Measurements from ENCODE around the gene CHST6.

The CHST6 gene

DNA sequence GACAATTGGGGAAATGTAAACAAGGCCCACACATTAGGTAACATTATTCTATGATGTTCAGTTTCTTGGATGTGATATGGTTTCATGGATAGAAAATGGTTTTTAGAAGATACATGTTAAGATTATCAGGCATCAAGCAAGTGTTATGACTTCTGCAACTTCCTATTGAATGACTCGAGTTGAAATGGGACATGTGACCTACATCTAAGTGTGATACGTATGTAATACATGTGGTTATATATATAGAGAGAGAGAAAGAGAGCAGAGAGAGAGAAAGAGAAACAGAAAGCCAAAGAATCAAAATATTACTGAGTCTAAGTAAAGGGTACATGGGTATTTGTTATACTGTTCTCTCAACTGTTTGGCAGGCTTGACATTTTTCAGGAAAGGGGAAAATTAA is 32.4 kb downstream of the CHST6 start:
- H3K4me2 ChIP-seq (ENCODE audit: insufficient read depth, low read length): peak overlapping the region; percentile 86
- H3K4me3 ChIP-seq (ENCODE audit: low read depth in 1 of 2, low read length in 2 of 2): peak overlapping the region in 1 of 2 experiments; percentile 97; a peak in 2 of 4 replicates
- peaks cover 47% of the 10 kb centered on the region for H4K20me1 ChIP-seq (ENCODE audit: insufficient read depth, low read length)
- H2AFZ ChIP-seq (ENCODE audit: low read depth, low read length): no peak overlapping the region
- no peaks in the 10 kb centered on the region for H3K27me3 ChIP-seq (ENCODE audit: insufficient read depth, low read length, poor library complexity)
- peaks cover 30% of the 10 kb centered on the region for H3K4me1 ChIP-seq (ENCODE audit: insufficient read depth, low read length)
- H3K27ac ChIP-seq (ENCODE audit: low read length): no peak overlapping the region
- peaks cover 6% of the 10 kb centered on the region for H3K36me3 ChIP-seq (ENCODE audit: insufficient read depth, low read length)
- H3K9me3 ChIP-seq (ENCODE audit: insufficient read depth, low read length, severe bottlenecking): no peaks in the 10 kb centered on the region
- H3K9ac ChIP-seq (ENCODE audit: low read depth, low read length): peak overlapping the region; percentile 91; the same call in 1 of the 2 replicates
- DNase-seq: no peak
- no peak for ATAC-seq (ENCODE audit: insufficient read depth, low read depth)
- TF ChIP-seq, protein P1, sequence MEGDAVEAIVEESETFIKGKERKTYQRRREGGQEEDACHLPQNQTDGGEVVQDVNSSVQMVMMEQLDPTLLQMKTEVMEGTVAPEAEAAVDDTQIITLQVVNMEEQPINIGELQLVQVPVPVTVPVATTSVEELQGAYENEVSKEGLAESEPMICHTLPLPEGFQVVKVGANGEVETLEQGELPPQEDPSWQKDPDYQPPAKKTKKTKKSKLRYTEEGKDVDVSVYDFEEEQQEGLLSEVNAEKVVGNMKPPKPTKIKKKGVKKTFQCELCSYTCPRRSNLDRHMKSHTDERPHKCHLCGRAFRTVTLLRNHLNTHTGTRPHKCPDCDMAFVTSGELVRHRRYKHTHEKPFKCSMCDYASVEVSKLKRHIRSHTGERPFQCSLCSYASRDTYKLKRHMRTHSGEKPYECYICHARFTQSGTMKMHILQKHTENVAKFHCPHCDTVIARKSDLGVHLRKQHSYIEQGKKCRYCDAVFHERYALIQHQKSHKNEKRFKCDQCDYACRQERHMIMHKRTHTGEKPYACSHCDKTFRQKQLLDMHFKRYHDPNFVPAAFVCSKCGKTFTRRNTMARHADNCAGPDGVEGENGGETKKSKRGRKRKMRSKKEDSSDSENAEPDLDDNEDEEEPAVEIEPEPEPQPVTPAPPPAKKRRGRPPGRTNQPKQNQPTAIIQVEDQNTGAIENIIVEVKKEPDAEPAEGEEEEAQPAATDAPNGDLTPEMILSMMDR (IDR thresholded peaks at IDR 0.05; ENCODE audit: borderline replicate concordance, extremely low read depth, low read length, poor library complexity, severe bottlenecking): no peak
- TF ChIP-seq EZH2 (IDR thresholded peaks at IDR 0.05; ENCODE audit: borderline replicate concordance, low read depth, low read length, severe bottlenecking): no peak
- peaks cover 64% of the 10 kb centered on the region for H3K79me2 ChIP-seq (ENCODE audit: insufficient read depth, low read length)

GRCh38 chr16:75461575-75461974 is 33.7 kb downstream of the CHST6 start:
- peak overlapping the region; percentile 86; the same call in 1 of the 2 replicates for H3K4me2 ChIP-seq (ENCODE audit: insufficient read depth, low read length)
- peaks cover 6% of the 10 kb centered on the region for H3K36me3 ChIP-seq (ENCODE audit: insufficient read depth, low read length)
- H3K27me3 ChIP-seq (ENCODE audit: insufficient read depth, low read length, poor library complexity): no peaks in the 10 kb centered on the region
- peaks cover 30% of the 10 kb centered on the region for H3K4me1 ChIP-seq (ENCODE audit: insufficient read depth, low read length)
- TF ChIP-seq EZH2 (IDR thresholded peaks at IDR 0.05; ENCODE audit: borderline replicate concordance, low read depth, low read length, severe bottlenecking): no peak
- TF ChIP-seq, protein P1 (IDR thresholded peaks at IDR 0.05; ENCODE audit: borderline replicate concordance, extremely low read depth, low read length, poor library complexity, severe bottlenecking): no peak
- H4K20me1 ChIP-seq (ENCODE audit: insufficient read depth, low read length): peaks cover 60% of the 10 kb centered on the region
- H3K4me3 ChIP-seq (ENCODE audit: low read depth in 1 of 2, low read length in 2 of 2): no peak overlapping the region
- no peaks in the 10 kb centered on the region for H3K9me3 ChIP-seq (ENCODE audit: insufficient read depth, low read length, severe bottlenecking)
- ATAC-seq (ENCODE audit: insufficient read depth, low read depth) (no peak), DNase-seq (no peak)
- no peak overlapping the region for H3K9ac ChIP-seq (ENCODE audit: low read depth, low read length)
- peaks cover 77% of the 10 kb centered on the region for H3K79me2 ChIP-seq (ENCODE audit: insufficient read depth, low read length)
- no peak overlapping the region for H3K27ac ChIP-seq (ENCODE audit: low read length)
- H2AFZ ChIP-seq (ENCODE audit: low read depth, low read length): no peak overlapping the region

GRCh38 chr16:75460446-75460845 is 34.8 kb downstream of the CHST6 start:
- TF ChIP-seq, protein P1 (IDR thresholded peaks at IDR 0.05; ENCODE audit: borderline replicate concordance, extremely low read depth, low read length, poor library complexity, severe bottlenecking): no peak
- no peak for TF ChIP-seq EZH2 (IDR thresholded peaks at IDR 0.05; ENCODE audit: borderline replicate concordance, low read depth, low read length, severe bottlenecking)
- Histone ChIP-seq H4K20me1 (ENCODE audit: insufficient read depth, low read length) (peaks cover 65% of the 10 kb centered on the region), H3K4me3 (ENCODE audit: low read depth in 1 of 2, low read length in 2 of 2) (no peak overlapping the region), H3K79me2 (ENCODE audit: insufficient read depth, low read length) (peaks cover 88% of the 10 kb centered on the region), H2AFZ (ENCODE audit: low read depth, low read length) (no peak overlapping the region), H3K9ac (ENCODE audit: low read depth, low read length) (no peak overlapping the region), H3K27ac (ENCODE audit: low read length) (no peak overlapping the region), H3K36me3 (ENCODE audit: insufficient read depth, low read length) (peaks cover 6% of the 10 kb centered on the region), H3K9me3 (ENCODE audit: insufficient read depth, low read length, severe bottlenecking) (no peaks in the 10 kb centered on the region), H3K4me2 (ENCODE audit: insufficient read depth, low read length) (no peak overlapping the region), H3K4me1 (ENCODE audit: insufficient read depth, low read length) (peaks cover 30% of the 10 kb centered on the region), H3K27me3 (ENCODE audit: insufficient read depth, low read length, poor library complexity) (no peaks in the 10 kb centered on the region)
- DNase-seq (no peak), ATAC-seq (ENCODE audit: insufficient read depth, low read depth) (no peak)

DNA sequence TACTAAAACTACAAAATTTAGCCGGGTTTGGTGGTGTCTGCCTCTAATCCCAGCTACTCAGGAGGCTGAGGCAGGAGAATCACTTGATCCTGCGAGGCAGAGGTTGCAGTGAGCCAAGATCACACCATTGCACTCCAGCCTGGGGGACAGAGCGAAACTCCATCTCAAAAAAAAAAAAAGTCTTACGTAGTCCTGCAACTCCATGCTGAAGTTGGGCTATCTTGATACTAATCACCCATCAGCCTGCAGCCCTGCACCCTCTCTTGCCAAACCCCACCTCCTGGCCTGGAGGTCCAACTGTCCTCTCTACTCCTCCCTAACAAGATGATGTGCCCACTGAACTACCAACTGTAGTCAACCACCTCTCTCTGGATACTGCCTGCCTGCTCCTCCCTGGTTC is 35.5 kb downstream of the CHST6 start:
- H3K4me1 ChIP-seq (ENCODE audit: insufficient read depth, low read length): peaks cover 27% of the 10 kb centered on the region
- DNase-seq (no peak), ATAC-seq (ENCODE audit: insufficient read depth, low read depth) (no peak)
- H3K36me3 ChIP-seq (ENCODE audit: insufficient read depth, low read length): peaks cover 6% of the 10 kb centered on the region
- H3K79me2 ChIP-seq (ENCODE audit: insufficient read depth, low read length): peaks cover 95% of the 10 kb centered on the region
- H3K27me3 ChIP-seq (ENCODE audit: insufficient read depth, low read length, poor library complexity): no peaks in the 10 kb centered on the region
- H3K9ac ChIP-seq (ENCODE audit: low read depth, low read length): no peak overlapping the region
- H3K27ac ChIP-seq (ENCODE audit: low read length): no peak overlapping the region
- H3K4me2 ChIP-seq (ENCODE audit: insufficient read depth, low read length): no peak overlapping the region
- H2AFZ ChIP-seq (ENCODE audit: low read depth, low read length): no peak overlapping the region
- H3K4me3 ChIP-seq (ENCODE audit: low read depth in 1 of 2, low read length in 2 of 2): no peak overlapping the region
- no peak for TF ChIP-seq EZH2 (IDR thresholded peaks at IDR 0.05; ENCODE audit: borderline replicate concordance, low read depth, low read length, severe bottlenecking)
- TF ChIP-seq, protein P1 (IDR thresholded peaks at IDR 0.05; ENCODE audit: borderline replicate concordance, extremely low read depth, low read length, poor library complexity, severe bottlenecking): no peak
- H3K9me3 ChIP-seq (ENCODE audit: insufficient read depth, low read length, severe bottlenecking): no peaks in the 10 kb centered on the region
- H4K20me1 ChIP-seq (ENCODE audit: insufficient read depth, low read length): peaks cover 69% of the 10 kb centered on the region

Measured in DND-41 (cell line).